ENCODE results near the gene EFCAB9.

The EFCAB9 gene

DNA sequence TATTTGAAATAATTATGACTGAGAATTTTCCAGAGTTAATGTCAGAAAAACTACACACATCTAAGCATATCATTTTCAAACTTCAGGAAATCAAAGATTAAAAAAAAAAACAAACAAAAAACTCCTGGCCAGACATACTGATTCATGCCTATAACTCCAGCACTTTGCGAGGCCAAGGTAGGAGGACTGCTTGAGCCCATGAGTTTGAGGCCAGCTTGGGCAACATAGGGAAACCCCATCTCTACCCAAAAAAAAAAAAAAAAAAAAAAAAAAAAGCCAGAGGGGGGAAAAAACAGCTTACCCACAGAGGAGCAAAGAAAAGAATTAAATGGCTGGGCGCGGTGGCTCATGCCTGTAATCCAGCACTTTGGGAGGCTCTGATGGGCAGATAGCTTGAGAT, 22.4 kb downstream of the EFCAB9 start:
- Histone ChIP-seq H3K4me1 (no peaks in the 10 kb centered on the region), H3K27ac (no peak overlapping the region), H3K36me3 (peaks cover 21 to 28% (median 22%) of the 10 kb centered on the region in 3 donors), H3K9me3 (no peaks in the 10 kb centered on the region), H3K4me3 (no peak overlapping the region), H3K27me3 (no peaks in the 10 kb centered on the region)
- intact Hi-C loops (cut with DNase I; ENCODE audit: low total_unique reads) = no loop called here
- DNase-seq = no peak
- TF ChIP-seq, protein P1, sequence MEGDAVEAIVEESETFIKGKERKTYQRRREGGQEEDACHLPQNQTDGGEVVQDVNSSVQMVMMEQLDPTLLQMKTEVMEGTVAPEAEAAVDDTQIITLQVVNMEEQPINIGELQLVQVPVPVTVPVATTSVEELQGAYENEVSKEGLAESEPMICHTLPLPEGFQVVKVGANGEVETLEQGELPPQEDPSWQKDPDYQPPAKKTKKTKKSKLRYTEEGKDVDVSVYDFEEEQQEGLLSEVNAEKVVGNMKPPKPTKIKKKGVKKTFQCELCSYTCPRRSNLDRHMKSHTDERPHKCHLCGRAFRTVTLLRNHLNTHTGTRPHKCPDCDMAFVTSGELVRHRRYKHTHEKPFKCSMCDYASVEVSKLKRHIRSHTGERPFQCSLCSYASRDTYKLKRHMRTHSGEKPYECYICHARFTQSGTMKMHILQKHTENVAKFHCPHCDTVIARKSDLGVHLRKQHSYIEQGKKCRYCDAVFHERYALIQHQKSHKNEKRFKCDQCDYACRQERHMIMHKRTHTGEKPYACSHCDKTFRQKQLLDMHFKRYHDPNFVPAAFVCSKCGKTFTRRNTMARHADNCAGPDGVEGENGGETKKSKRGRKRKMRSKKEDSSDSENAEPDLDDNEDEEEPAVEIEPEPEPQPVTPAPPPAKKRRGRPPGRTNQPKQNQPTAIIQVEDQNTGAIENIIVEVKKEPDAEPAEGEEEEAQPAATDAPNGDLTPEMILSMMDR (IDR thresholded peaks at IDR 0.05) = no peak

DNA sequence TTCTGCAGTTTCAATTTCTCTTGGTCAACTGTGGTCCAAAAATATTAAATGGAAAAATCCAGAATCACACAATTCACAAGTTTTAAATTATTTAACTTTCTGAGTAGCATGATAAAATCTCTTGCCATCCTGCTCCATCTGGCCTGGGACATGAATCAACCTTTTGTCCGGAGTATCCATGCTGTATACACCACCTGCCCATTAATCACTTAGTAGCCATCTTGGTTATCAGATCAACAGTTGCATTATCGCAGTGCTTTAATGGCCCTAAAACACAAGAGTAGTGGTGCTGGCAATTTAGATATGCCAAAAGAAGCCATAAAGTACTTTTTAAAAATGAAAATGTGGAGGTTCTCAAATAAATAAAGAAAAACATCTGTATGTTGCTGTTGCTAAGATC, 25.3 kb downstream of the EFCAB9 start:
- no peaks in the 10 kb centered on the region for H3K9me3 ChIP-seq
- TF ChIP-seq, protein P1 (IDR thresholded peaks at IDR 0.05) = no peak
- intact Hi-C loops (cut with DNase I; ENCODE audit: low total_unique reads) = no loop called here
- peaks cover 6 to 21% (median 11%) of the 10 kb centered on the region in 3 donors for H3K36me3 ChIP-seq
- H3K4me3 ChIP-seq = no peak overlapping the region
- H3K27ac ChIP-seq = no peak overlapping the region
- no peaks in the 10 kb centered on the region for H3K27me3 ChIP-seq
- no peak for DNase-seq
- H3K4me1 ChIP-seq = no peaks in the 10 kb centered on the region

DNA sequence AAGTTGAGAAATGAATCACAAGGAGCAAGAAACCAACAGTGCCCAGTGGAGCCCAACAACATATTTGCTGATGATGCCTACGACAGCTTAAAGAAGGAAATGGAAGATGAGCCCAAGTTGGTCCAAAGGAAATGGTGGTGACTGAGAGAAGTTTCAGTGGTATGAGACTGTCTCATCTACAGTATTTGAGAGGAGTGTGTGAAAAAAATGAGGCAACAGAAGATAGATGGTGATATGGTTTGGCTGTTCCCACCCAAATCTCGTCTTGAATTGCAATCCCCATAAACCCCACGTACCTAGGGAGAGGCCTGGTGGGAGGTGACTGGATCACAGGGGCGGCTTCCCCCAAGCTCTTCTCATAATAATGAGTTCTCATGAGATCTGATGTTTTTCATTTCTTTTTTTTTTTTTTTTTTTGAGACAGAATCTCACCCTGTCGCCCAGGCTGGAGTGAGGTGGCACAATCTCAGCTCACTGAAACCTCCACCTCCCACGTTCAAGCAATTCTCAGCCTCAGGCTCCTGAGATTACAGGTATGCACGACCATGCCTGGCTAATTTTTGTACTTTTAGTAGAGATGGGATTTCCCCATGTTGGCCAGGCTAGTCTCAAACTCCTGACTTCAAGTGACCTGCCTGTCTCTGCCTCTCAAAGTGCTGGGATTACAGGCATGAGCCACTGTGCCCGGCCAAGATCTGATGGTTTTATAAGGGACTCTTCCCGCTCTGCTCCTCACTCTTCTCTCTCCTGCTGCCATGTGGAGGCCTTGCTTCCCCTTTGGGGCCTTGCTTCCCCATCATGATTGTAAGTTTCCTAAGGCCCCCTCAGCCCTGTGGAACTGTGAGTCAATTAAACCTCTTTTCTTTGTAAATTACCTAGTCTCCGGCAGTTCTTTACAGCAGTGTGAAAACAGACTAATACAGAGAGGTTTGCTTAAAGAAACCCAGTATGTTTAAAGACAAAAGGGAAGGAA, 30.2 kb downstream of the EFCAB9 start:
- H3K4me1 ChIP-seq = no peaks in the 10 kb centered on the region
- intact Hi-C loops (cut with DNase I; ENCODE audit: low total_unique reads) = no loop called here
- TF ChIP-seq, protein P1 (IDR thresholded peaks at IDR 0.05) = no peak
- no peak overlapping the region for H3K4me3 ChIP-seq
- no peak for DNase-seq
- H3K27ac ChIP-seq = no peak overlapping the region
- no peaks in the 10 kb centered on the region for H3K9me3 ChIP-seq
- H3K36me3 ChIP-seq = peaks cover 11 to 21% (median 12%) of the 10 kb centered on the region in 3 donors
- no peaks in the 10 kb centered on the region for H3K27me3 ChIP-seq

DNA sequence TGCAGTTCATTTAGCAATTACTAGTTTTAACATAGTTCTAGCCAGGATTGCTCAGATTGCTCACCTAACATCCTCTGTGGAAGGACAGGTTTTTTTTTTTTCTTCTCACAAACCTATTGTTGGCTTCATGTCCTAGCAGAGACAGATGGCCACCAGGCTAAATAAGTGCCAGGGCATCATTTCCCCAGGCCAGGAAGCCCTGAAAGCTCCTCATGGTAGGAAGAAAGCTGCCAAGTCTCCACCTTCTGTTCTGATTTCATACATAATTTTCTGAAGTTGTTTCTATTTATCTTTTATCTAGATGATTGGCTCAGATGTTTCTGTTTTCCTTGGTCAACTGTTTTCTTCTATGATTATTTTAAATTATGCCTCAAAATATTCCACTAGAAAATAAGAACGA, 31.0 kb downstream of the EFCAB9 start:
- no peak overlapping the region for H3K27ac ChIP-seq
- H3K4me3 ChIP-seq = no peak overlapping the region
- DNase-seq = no peak
- TF ChIP-seq, protein P1 (IDR thresholded peaks at IDR 0.05) = no peak
- no peaks in the 10 kb centered on the region for H3K9me3 ChIP-seq
- no peaks in the 10 kb centered on the region for H3K27me3 ChIP-seq
- H3K4me1 ChIP-seq = no peaks in the 10 kb centered on the region
- intact Hi-C loops (cut with DNase I; ENCODE audit: low total_unique reads) = no loop called here
- H3K36me3 ChIP-seq = peaks cover 4 to 19% (median 11%) of the 10 kb centered on the region in 3 donors

DNA sequence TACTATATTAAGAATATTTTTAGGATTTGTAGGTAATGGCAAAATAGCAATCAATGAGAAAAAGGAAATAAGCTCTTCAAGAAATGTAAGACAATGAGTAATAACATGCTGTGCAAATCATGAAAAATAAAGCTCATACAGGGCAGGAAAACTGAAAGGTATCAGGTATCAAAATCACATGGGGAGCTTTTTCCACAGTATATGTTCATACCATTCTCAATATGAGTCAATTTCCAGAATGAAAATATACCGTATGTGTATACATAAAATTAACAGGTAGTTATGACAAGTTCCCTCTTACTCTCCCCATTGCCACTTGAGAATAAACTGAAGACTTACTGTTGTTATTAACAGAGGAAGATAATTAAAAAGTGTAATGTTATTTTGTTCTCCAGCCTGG, 35.9 kb downstream of the EFCAB9 start:
- peaks cover 12 to 39% (median 22%) of the 10 kb centered on the region in 3 donors for H3K36me3 ChIP-seq
- no peak overlapping the region for H3K27ac ChIP-seq
- no peaks in the 10 kb centered on the region for H3K9me3 ChIP-seq
- no peak overlapping the region for H3K4me3 ChIP-seq
- H3K4me1 ChIP-seq = no peaks in the 10 kb centered on the region
- intact Hi-C loops (cut with DNase I; ENCODE audit: low total_unique reads) = no loop called here
- H3K27me3 ChIP-seq = no peaks in the 10 kb centered on the region
- TF ChIP-seq, protein P1 (IDR thresholded peaks at IDR 0.05) = no peak
- DNase-seq = no peak
